Peyer's patch (tissue), 4 donors: Measurements from ENCODE around the gene ANAPC16. TPM values are rescaled to one million over a fixed set of nuclear protein-coding genes. Genes with fewer than 3 reads are reported as not detected.
"Not testable (repeated sequence)": the region's sequence is repeated elsewhere in the genome, so short reads cannot be mapped to it uniquely, and the experiment has no call there.

Experiments
- DNase-seq, 3 donors: peaks; one replicate each; pipeline ENCODE4 v3.0.0-alpha.2; 2017 to 2019
- H3K27ac ChIP-seq, 4 donors: fragments of 200-600 bp; sonication (generic); one replicate each; pipeline ENCODE4 v1.5.1; 2016 to 2019
- H3K27me3 ChIP-seq, 2 donors: fragments of 200-600 bp; sonication (generic); one replicate each; pipeline ENCODE4 v1.5.1; 2019
- H3K36me3 ChIP-seq, 3 donors: fragments of 200-600 bp; sonication (generic); one replicate each; pipeline ENCODE4 v1.5.1; 2016 to 2019
- H3K4me1 ChIP-seq, 4 donors: fragments of 200-600 bp; sonication (generic); one replicate each; pipeline ENCODE4 v1.5.1; 2016 to 2019
- H3K4me3 ChIP-seq, 4 donors: fragments of 200-600 bp; sonication (generic); 1 replicate in 3 of 4; 2 replicates in 1 of 4; pipeline ENCODE4 v1.5.1; 2016 to 2019; ENCODE audit warnings: mild to moderate bottlenecking in 1 of 4
- H3K9me3 ChIP-seq, 4 donors: fragments of 200-600 bp; sonication (generic); one replicate each; pipeline ENCODE4 v1.5.1; 2016 to 2019; ENCODE audit warnings: mild to moderate bottlenecking in 1 of 4
- CTCF ChIP-seq, 6 experiments: fragments of 450-650 bp in 4 of 6; fragments of 200-600 bp in 2 of 6; sonication (generic) in 1 of 6; IDR thresholded peaks; one replicate each; pipeline ENCODE4 v1.5.1; 2017 to 2019; ENCODE audit warnings: antibody characterized with exemption in 6 of 6, mild to moderate bottlenecking in 3 of 6, moderate library complexity in 1 of 6
- POLR2A ChIP-seq, 2 donors: fragments of 450-650 bp; IDR thresholded peaks; one replicate each; pipeline ENCODE4 v1.5.1; 2017; ENCODE audit warnings: antibody characterized with exemption in 2 of 2, mild to moderate bottlenecking in 2 of 2, moderate library complexity in 2 of 2
- total RNA-seq, 4 donors: library from RNA; depleted of rRNA; stranded (reverse); fragments of >200 nt; gene quantifications; one replicate each; pipeline ENCODE4 v1.1.0, GENCODE V29; 2016

ANAPC16 gene
- total RNA-seq, 4 donors from 2014 or later: 55.0 to 73.4 (median 60.6) TPM

- peak in 1 of 3 donors; percentile 46 for DNase-seq
- Histone ChIP-seq H3K27ac (peak overlapping the region; percentile 47 to 69 (median 55)), H3K4me3 (no peak overlapping the region), H3K27me3 (no peaks in the 10 kb centered on the region), H3K4me1 (peaks cover 0 to 29% (median 14%) of the 10 kb centered on the region in 4 donors), H3K36me3 (peaks cover 0 to 37% (median 0%) of the 10 kb centered on the region in 3 donors), H3K9me3 (no peaks in the 10 kb centered on the region)
- TF ChIP-seq CTCF (IDR thresholded peaks at IDR 0.05) (no peak), POLR2A (IDR thresholded peaks at IDR 0.05) (no peak)
Measured at GRCh38 chr10:72223743-72224101, 7.9 kb downstream of the ANAPC16 start.

GRCh38 chr10:72224191-72224590, 8.4 kb downstream of the ANAPC16 start:
- H3K4me1 ChIP-seq: peaks cover 0 to 29% (median 12%) of the 10 kb centered on the region in 4 donors
- not testable (repeated sequence) for H3K9me3 ChIP-seq, H3K27me3 ChIP-seq, H3K4me3 ChIP-seq
- peak in 1 of 3 donors; percentile 33 for DNase-seq
- peaks cover 0 to 37% (median 0%) of the 10 kb centered on the region in 3 donors for H3K36me3 ChIP-seq
- peak overlapping the region; percentile 47 to 69 (median 55) for H3K27ac ChIP-seq

GRCh38 chr10:72226418-72227027, 10.7 kb downstream of the ANAPC16 start:
- H3K27me3 ChIP-seq: no peaks in the 10 kb centered on the region
- H3K36me3 ChIP-seq: peaks cover 0 to 42% (median 0%) of the 10 kb centered on the region in 3 donors
- peak in 1 of 3 donors; percentile 29 for DNase-seq
- H3K27ac ChIP-seq: no peak overlapping the region
- H3K4me3 ChIP-seq: no peak overlapping the region
- H3K9me3 ChIP-seq: no peaks in the 10 kb centered on the region
- TF ChIP-seq CTCF (IDR thresholded peaks at IDR 0.05) (no peak), POLR2A (IDR thresholded peaks at IDR 0.05) (no peak)
- peaks cover 0 to 33% (median 8%) of the 10 kb centered on the region in 4 donors for H3K4me1 ChIP-seq

GRCh38 chr10:72227826-72228225, 12.0 kb downstream of the ANAPC16 start:
- peak overlapping the region in 1 of 4 donors; percentile 57 for H3K27ac ChIP-seq
- TF ChIP-seq POLR2A (IDR thresholded peaks at IDR 0.05): no peak
- no peak for TF ChIP-seq CTCF (IDR thresholded peaks at IDR 0.05)
- no peaks in the 10 kb centered on the region for H3K9me3 ChIP-seq
- H3K27me3 ChIP-seq: no peaks in the 10 kb centered on the region
- no peak overlapping the region for H3K4me3 ChIP-seq
- peak in 1 of 3 donors; percentile 26 for DNase-seq
- peaks cover 0 to 44% (median 0%) of the 10 kb centered on the region in 3 donors for H3K36me3 ChIP-seq
- peaks cover 0 to 29% (median 4%) of the 10 kb centered on the region in 4 donors for H3K4me1 ChIP-seq

- no peak for TF ChIP-seq CTCF (IDR thresholded peaks at IDR 0.05)
- TF ChIP-seq POLR2A (IDR thresholded peaks at IDR 0.05): no peak
- Histone ChIP-seq H3K36me3 (peaks cover 0 to 49% (median 0%) of the 10 kb centered on the region in 3 donors), H3K27me3 (no peaks in the 10 kb centered on the region), H3K4me3 (no peak overlapping the region), H3K4me1 (peaks cover 0 to 26% (median 4%) of the 10 kb centered on the region in 4 donors), H3K27ac (peak overlapping the region in 2 of 4 donors; percentile 1 to 57), H3K9me3 (no peaks in the 10 kb centered on the region)
- peak in 1 of 3 donors; percentile 9 for DNase-seq
Measured at GRCh38 chr10:72228318-72228751, 12.5 kb downstream of the ANAPC16 start.
